ENCODE measurements around the gene TRAF3IP1.

TRAF3IP1 gene

GRCh38 chr2:238352361-238352760 is 32.0 kb downstream of the TRAF3IP1 start:
- TF ChIP-seq CTCF (IDR thresholded peaks at IDR 0.05; ENCODE audit: low read depth, low read length, missing control alignments), result no peak
- H3K4me3 ChIP-seq (replicated peaks; ENCODE audit: low read depth, low read length), result no peak overlapping the region
- no peak for DNase-seq (ENCODE audit: extremely low read depth, low read depth)

- TF ChIP-seq CTCF (IDR thresholded peaks at IDR 0.05; ENCODE audit: low read depth, low read length, missing control alignments), result no peak
- DNase-seq (ENCODE audit: extremely low read depth, low read depth), result no peak
- no peak overlapping the region for H3K4me3 ChIP-seq (replicated peaks; ENCODE audit: low read depth, low read length)
Measured at GRCh38 chr2:238358769-238359168, 38.5 kb downstream of the TRAF3IP1 start.

GRCh38 chr2:238359403-238359802 is 39.1 kb downstream of the TRAF3IP1 start:
- no peak for DNase-seq (ENCODE audit: extremely low read depth, low read depth)
- no peak for TF ChIP-seq CTCF (IDR thresholded peaks at IDR 0.05; ENCODE audit: low read depth, low read length, missing control alignments)
- H3K4me3 ChIP-seq (replicated peaks; ENCODE audit: low read depth, low read length), result no peak overlapping the region

GRCh38 chr2:238361877-238362276 is 41.6 kb downstream of the TRAF3IP1 start:
- DNase-seq (ENCODE audit: extremely low read depth, low read depth), result no peak
- H3K4me3 ChIP-seq (replicated peaks; ENCODE audit: low read depth, low read length), result no peak overlapping the region
- TF ChIP-seq CTCF (IDR thresholded peaks at IDR 0.05; ENCODE audit: low read depth, low read length, missing control alignments), result no peak

- no peak for DNase-seq (ENCODE audit: extremely low read depth, low read depth)
- H3K4me3 ChIP-seq (replicated peaks; ENCODE audit: low read depth, low read length), result no peak overlapping the region
- no peak for TF ChIP-seq CTCF (IDR thresholded peaks at IDR 0.05; ENCODE audit: low read depth, low read length, missing control alignments)
Measured at GRCh38 chr2:238362626-238363025, 42.3 kb downstream of the TRAF3IP1 start.

- no peak for TF ChIP-seq CTCF (IDR thresholded peaks at IDR 0.05; ENCODE audit: low read depth, low read length, missing control alignments)
- H3K4me3 ChIP-seq (replicated peaks; ENCODE audit: low read depth, low read length), result no peak overlapping the region
- DNase-seq (ENCODE audit: extremely low read depth, low read depth), result no peak
Measured at GRCh38 chr2:238369591-238370040, 49.3 kb downstream of the TRAF3IP1 start.

GRCh38 chr2:238370094-238370822 is 49.9 kb downstream of the TRAF3IP1 start:
- no peak overlapping the region for H3K4me3 ChIP-seq (replicated peaks; ENCODE audit: low read depth, low read length)
- DNase-seq (ENCODE audit: extremely low read depth, low read depth), result no peak
- no peak for TF ChIP-seq CTCF (IDR thresholded peaks at IDR 0.05; ENCODE audit: low read depth, low read length, missing control alignments)

All from HFF-Myc (cell line).